Measurements from ENCODE around the gene HLA-C.
"Not testable (repeated sequence)": the region's sequence is repeated elsewhere in the genome, so short reads cannot be mapped to it uniquely, and the experiment has no call there.

HLA-C gene

DNA sequence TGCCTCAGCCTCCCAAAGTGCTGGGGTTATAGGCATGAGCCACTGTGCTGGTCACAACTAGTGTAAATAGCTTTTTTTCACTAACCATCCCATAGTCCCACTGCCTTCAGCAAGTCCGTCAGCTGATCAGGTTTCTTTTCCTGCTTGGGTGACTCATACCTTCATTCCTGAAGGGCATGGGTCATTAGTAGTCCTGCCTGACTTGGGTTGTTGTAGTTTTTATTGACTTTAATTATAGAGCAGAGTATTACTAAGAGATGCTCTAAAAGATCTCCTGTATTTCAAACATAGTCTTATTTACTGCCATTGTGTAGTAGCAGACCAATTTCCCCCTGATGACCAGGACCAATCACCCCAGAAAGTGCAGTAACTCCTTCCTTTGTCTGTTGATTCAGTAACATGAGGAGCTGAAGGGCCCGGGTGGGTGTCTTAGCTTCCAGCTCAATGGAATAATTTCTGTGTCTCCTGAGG, 25.8 kb downstream of the HLA-C start:
- no peaks in the 10 kb centered on the region for H3K36me3 ChIP-seq (ENCODE audit: insufficient read depth, low read length)
- no peak overlapping the region for H3K4me3 ChIP-seq (ENCODE audit: low read depth in 1 of 2, low read length in 2 of 2)
- no peak overlapping the region for H3K9ac ChIP-seq (ENCODE audit: low read length)
- H3K9me3 ChIP-seq (ENCODE audit: low read length) = no peaks in the 10 kb centered on the region
- no peak overlapping the region for H3K27ac ChIP-seq (ENCODE audit: low read depth, low read length)
- H3K4me1 ChIP-seq (ENCODE audit: insufficient read depth, low read length) = no peaks in the 10 kb centered on the region
- H3K27me3 ChIP-seq (ENCODE audit: control insufficient read depth in 1 of 2, insufficient read depth in 2 of 2, low read length in 2 of 2) = no peaks in the 10 kb centered on the region

DNA sequence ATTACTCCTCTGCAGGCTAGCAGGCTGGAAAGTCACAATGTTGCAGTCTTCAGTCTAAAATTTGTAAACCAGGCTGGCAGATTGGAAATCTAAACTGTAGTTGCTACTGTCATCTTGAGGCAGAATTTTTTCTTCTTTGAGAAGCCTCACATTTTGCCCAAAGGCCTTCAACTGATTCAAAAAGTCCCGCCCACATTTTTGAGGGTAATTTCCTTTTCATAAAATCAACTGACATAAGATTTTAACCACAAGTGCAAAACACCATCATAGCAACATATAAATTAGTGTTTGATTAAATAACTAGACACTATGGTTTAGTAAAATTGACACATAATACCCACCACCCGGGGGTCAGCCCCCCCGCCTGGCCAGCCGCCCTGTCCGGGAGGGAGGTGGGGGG, 28.4 kb downstream of the HLA-C start:
- H3K27me3 ChIP-seq (ENCODE audit: control insufficient read depth in 1 of 2, insufficient read depth in 2 of 2, low read length in 2 of 2) = no peaks in the 10 kb centered on the region
- no peak overlapping the region for H3K27ac ChIP-seq (ENCODE audit: low read depth, low read length)
- no peaks in the 10 kb centered on the region for H3K36me3 ChIP-seq (ENCODE audit: insufficient read depth, low read length)
- H3K9ac ChIP-seq (ENCODE audit: low read length) = no peak overlapping the region
- H3K9me3 ChIP-seq (ENCODE audit: low read length) = no peaks in the 10 kb centered on the region
- no peaks in the 10 kb centered on the region for H3K4me1 ChIP-seq (ENCODE audit: insufficient read depth, low read length)
- H3K4me3 ChIP-seq (ENCODE audit: low read depth in 1 of 2, low read length in 2 of 2) = no peak overlapping the region

DNA sequence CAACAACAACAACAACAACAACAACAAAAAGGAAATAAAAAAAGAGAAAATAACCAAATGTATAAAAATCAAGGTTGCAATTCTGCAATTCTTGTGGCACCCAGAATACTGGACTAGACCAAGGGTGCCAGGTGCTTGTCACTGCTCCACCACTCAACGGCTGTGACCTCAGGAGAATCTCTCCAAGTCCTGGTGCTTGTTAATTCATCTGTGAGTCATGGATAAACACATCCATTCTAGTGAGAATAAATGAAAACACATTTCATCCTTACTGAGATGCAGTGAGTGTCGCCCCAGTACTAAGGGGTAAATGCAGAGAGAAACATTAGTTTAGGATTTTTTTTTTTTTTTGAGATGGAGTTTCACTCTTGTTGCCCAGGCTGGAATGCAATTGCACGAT, 32.0 kb downstream of the HLA-C start:
- no peak overlapping the region for H3K27ac ChIP-seq (ENCODE audit: low read depth, low read length)
- no peaks in the 10 kb centered on the region for H3K36me3 ChIP-seq (ENCODE audit: insufficient read depth, low read length)
- no peaks in the 10 kb centered on the region for H3K27me3 ChIP-seq (ENCODE audit: control insufficient read depth in 1 of 2, insufficient read depth in 2 of 2, low read length in 2 of 2)
- no peak overlapping the region for H3K4me3 ChIP-seq (ENCODE audit: low read depth in 1 of 2, low read length in 2 of 2)
- no peaks in the 10 kb centered on the region for H3K4me1 ChIP-seq (ENCODE audit: insufficient read depth, low read length)
- no peaks in the 10 kb centered on the region for H3K9me3 ChIP-seq (ENCODE audit: low read length)
- H3K9ac ChIP-seq (ENCODE audit: low read length) = no peak overlapping the region

DNA sequence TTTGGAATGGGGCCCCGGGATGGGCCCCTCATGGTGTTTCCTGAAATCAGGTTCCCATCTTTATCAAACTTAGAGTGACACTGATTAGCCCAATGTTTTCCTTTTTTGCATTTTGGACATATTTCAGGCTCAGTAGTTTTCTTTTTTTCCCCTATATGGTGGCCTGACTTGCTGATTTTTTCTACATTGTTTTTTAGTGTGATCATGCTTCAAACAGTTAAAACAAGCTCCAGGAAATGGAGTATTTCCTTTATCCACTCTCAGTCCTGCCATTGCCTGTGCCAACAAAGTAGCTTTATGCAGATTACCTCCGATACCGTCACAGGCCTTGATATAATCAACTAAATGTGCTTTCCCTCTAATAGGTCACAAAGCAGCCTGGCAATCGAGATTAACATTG, 37.8 kb downstream of the HLA-C start:
- not testable (repeated sequence) for H3K9me3 ChIP-seq (ENCODE audit: low read length); H3K4me3 ChIP-seq (ENCODE audit: low read depth in 1 of 2, low read length in 2 of 2); H3K27ac ChIP-seq (ENCODE audit: low read depth, low read length); H3K36me3 ChIP-seq (ENCODE audit: insufficient read depth, low read length); H3K4me1 ChIP-seq (ENCODE audit: insufficient read depth, low read length); H3K9ac ChIP-seq (ENCODE audit: low read length); H3K27me3 ChIP-seq (ENCODE audit: control insufficient read depth in 1 of 2, insufficient read depth in 2 of 2, low read length in 2 of 2)

DNA sequence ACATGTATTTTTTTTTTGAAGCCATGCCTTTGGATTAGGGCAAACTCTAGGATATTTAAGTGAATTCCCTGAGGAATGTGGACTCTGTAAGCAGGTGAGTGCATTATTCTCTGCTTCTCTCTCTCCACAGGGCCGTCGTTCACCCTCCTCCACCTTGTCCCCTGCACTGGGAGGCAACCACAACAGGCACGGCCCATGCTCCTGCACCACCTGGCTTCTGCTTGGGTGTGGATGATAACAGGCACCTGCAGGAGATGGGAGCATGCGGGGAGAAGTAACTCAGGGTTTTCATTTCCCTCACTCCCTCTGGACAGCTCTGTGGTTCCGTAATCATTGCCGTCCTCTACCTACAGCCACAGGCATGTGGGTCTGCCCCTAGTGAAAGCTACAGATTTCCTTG, 43.4 kb downstream of the HLA-C start:
- H3K4me1 ChIP-seq (ENCODE audit: insufficient read depth, low read length) = no peaks in the 10 kb centered on the region
- H3K9ac ChIP-seq (ENCODE audit: low read length) = no peak overlapping the region
- H3K4me3 ChIP-seq (ENCODE audit: low read depth in 1 of 2, low read length in 2 of 2) = no peak overlapping the region
- no peaks in the 10 kb centered on the region for H3K27me3 ChIP-seq (ENCODE audit: control insufficient read depth in 1 of 2, insufficient read depth in 2 of 2, low read length in 2 of 2)
- no peaks in the 10 kb centered on the region for H3K9me3 ChIP-seq (ENCODE audit: low read length)
- H3K36me3 ChIP-seq (ENCODE audit: insufficient read depth, low read length) = no peaks in the 10 kb centered on the region
- H3K27ac ChIP-seq (ENCODE audit: low read depth, low read length) = no peak overlapping the region

DNA sequence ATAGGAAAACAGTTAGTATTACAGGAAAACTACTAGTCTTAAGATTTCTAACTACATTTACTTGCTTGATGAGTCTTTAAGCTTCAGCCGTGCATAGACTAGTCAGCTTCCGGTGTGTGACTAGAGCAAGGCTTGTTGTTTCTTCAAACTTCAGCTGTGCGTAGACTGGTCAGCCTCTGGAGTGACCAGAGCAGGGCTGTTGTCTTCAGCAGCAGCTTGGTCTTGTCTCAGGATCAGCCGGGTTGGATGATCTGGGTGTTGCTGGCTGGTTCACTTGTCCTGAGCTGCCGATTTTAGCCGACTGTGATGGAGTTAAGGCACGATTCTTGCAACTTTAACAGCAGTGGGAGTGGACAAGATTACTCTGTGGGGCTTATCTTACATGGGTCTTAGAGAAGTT, 44.7 kb downstream of the HLA-C start:
- Histone ChIP-seq H3K27ac (ENCODE audit: low read depth, low read length) (no peak overlapping the region), H3K9ac (ENCODE audit: low read length) (no peak overlapping the region), H3K36me3 (ENCODE audit: insufficient read depth, low read length) (no peaks in the 10 kb centered on the region), H3K9me3 (ENCODE audit: low read length) (no peaks in the 10 kb centered on the region), H3K4me1 (ENCODE audit: insufficient read depth, low read length) (no peaks in the 10 kb centered on the region), H3K4me3 (ENCODE audit: low read depth in 1 of 2, low read length in 2 of 2) (no peak overlapping the region), H3K27me3 (ENCODE audit: control insufficient read depth in 1 of 2, insufficient read depth in 2 of 2, low read length in 2 of 2) (no peaks in the 10 kb centered on the region)

DNA sequence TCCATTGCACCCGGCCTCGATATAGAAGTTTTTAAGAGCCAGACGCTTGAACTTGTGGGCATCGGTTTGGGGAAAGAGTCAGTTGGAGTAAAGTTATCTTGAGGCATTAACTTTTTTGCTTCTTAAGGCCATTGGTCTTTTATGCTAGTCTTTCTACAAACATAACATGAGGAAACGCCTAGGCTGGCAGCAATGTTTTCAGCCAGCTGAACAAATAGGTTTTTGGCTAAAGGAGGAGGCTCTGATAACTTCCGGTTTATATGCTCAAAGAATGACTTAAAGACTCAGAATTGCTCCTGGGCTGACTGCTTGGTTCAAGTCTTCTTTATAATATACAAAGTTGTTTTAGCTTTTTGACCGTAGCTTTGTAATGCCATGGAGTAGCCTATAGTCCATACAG, 46.2 kb downstream of the HLA-C start:
- H3K9me3 ChIP-seq (ENCODE audit: low read length) = no peaks in the 10 kb centered on the region
- no peak overlapping the region for H3K9ac ChIP-seq (ENCODE audit: low read length)
- no peaks in the 10 kb centered on the region for H3K4me1 ChIP-seq (ENCODE audit: insufficient read depth, low read length)
- no peaks in the 10 kb centered on the region for H3K36me3 ChIP-seq (ENCODE audit: insufficient read depth, low read length)
- H3K27me3 ChIP-seq (ENCODE audit: control insufficient read depth in 1 of 2, insufficient read depth in 2 of 2, low read length in 2 of 2) = no peaks in the 10 kb centered on the region
- no peak overlapping the region for H3K27ac ChIP-seq (ENCODE audit: low read depth, low read length)
- H3K4me3 ChIP-seq (ENCODE audit: low read depth in 1 of 2, low read length in 2 of 2) = no peak overlapping the region

DNA sequence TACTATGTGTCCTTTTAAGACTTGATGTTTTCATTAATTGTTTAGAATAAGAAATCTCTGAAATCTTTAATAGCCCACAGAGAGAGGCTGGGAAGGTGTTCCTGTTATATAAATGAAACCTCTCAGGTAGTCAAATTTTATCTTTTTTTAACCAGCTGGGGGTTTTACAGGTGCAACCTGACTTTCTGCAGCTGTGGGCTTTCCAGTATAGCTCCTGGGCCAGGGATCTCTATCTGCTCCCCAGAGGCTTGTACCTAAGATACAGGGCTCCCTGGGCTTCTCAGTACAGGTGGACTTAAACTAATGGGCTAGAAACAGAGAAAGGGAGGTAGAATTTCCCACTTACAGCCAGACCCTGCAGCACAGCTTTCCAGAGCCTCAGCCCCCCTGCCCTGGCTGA, 49.4 kb downstream of the HLA-C start:
- Histone ChIP-seq H3K27ac (ENCODE audit: low read depth, low read length) (no peak overlapping the region), H3K9me3 (ENCODE audit: low read length) (no peaks in the 10 kb centered on the region), H3K9ac (ENCODE audit: low read length) (no peak overlapping the region), H3K36me3 (ENCODE audit: insufficient read depth, low read length) (no peaks in the 10 kb centered on the region), H3K4me1 (ENCODE audit: insufficient read depth, low read length) (no peaks in the 10 kb centered on the region), H3K4me3 (ENCODE audit: low read depth in 1 of 2, low read length in 2 of 2) (no peak overlapping the region), H3K27me3 (ENCODE audit: control insufficient read depth in 1 of 2, insufficient read depth in 2 of 2, low read length in 2 of 2) (no peaks in the 10 kb centered on the region)
